Stimulated activated CD8-positive, alpha-beta memory T cell treated with anti-CD3 and anti-CD28 coated beads, Interleukin-4, amount 100 ng/mL, for 24 hours (primary cell): ENCODE results near the gene ORMDL3.

Experiments
- DNase-seq: peaks from one replicate; pipeline ENCODE4 v3.0.0-alpha.2; 2020; ENCODE audit warnings: low read depth

ORMDL3 gene

GRCh38 chr17:39927101-39927928 is at the start of gene ORMDL3, which contains the start of gene LRRC3C:
Gene ORMDL3 (minus strand): TSS chr17:39927601. CDS start chr17:39924203, 3,398 bp downstream.
Gene LRRC3C (plus strand): TSS chr17:39927732. CDS start chr17:39941524, 13,792 bp downstream.
- DNase-seq = peak; percentile 87

- DNase-seq = no peak
Measured at GRCh38 chr17:39975801-39976200, 48.4 kb upstream of the ORMDL3 start.

GRCh38 chr17:39974433-39974832 is 47.0 kb upstream of the ORMDL3 start:
- DNase-seq = no peak

GRCh38 chr17:39973496-39973895 is 46.1 kb upstream of the ORMDL3 start:
- no peak for DNase-seq

GRCh38 chr17:39972271-39972670 is 44.9 kb upstream of the ORMDL3 start:
- DNase-seq = no peak

GRCh38 chr17:39971076-39971603 is 43.7 kb upstream of the ORMDL3 start:
- DNase-seq = no peak

GRCh38 chr17:39970157-39970692 is 42.8 kb upstream of the ORMDL3 start:
- no peak for DNase-seq

GRCh38 chr17:39969375-39969774 is 42.0 kb upstream of the ORMDL3 start:
- no peak for DNase-seq

GRCh38 chr17:39968761-39969160 is 41.4 kb upstream of the ORMDL3 start:
- no peak for DNase-seq

- DNase-seq = no peak
Measured at GRCh38 chr17:39966771-39967170, 39.4 kb upstream of the ORMDL3 start.

- DNase-seq = no peak
Measured at GRCh38 chr17:39965017-39965699, 37.8 kb upstream of the ORMDL3 start.

GRCh38 chr17:39963829-39964228 is 36.4 kb upstream of the ORMDL3 start:
- DNase-seq = no peak

GRCh38 chr17:39962642-39963220 is 35.3 kb upstream of the ORMDL3 start, which contains the start of gene GSDMA:
Gene GSDMA (plus strand): TSS chr17:39963004. CDS start chr17:39965688, 2,684 bp downstream.
- DNase-seq = no peak

- DNase-seq = no peak
Measured at GRCh38 chr17:39960524-39961041, 33.2 kb upstream of the ORMDL3 start.

GRCh38 chr17:39955726-39956225 is 28.4 kb upstream of the ORMDL3 start:
- no peak for DNase-seq

- DNase-seq = no peak
Measured at GRCh38 chr17:39954876-39955275, 27.5 kb upstream of the ORMDL3 start.

GRCh38 chr17:39953471-39953888 is 26.1 kb upstream of the ORMDL3 start:
- no peak for DNase-seq

GRCh38 chr17:39952680-39953470 is 25.5 kb upstream of the ORMDL3 start:
- DNase-seq = peak; percentile 86

- DNase-seq = no peak
Measured at GRCh38 chr17:39951924-39952679, 24.7 kb upstream of the ORMDL3 start.

- no peak for DNase-seq
Measured at GRCh38 chr17:39950871-39951348, 23.5 kb upstream of the ORMDL3 start.
